Measurements from ENCODE around the gene DNAH10. TPM values are rescaled to one million over a fixed set of nuclear protein-coding genes. Genes with fewer than 3 reads are reported as not detected.

The DNAH10 gene
- polyA plus RNA-seq, 2 of the 4 experiments (the other 2 are of a cell fraction): 0.14 to 0.39 TPM

- no peak for FAIRE-seq
Observed at GRCh38 chr12:123958462-123958861, 196.4 kb downstream of the DNAH10 start.

GRCh38 chr12:123958876-123959275 lies 196.8 kb downstream of the DNAH10 start:
- TF ChIP-seq NR3C1 (IDR thresholded peaks at IDR 0.05): no peak
- TF ChIP-seq FOXS1 (CRISPR knock-in tag; IDR thresholded peaks at IDR 0.05): no peak
- TF ChIP-seq HOXB13 (CRISPR knock-in tag; IDR thresholded peaks at IDR 0.05; ENCODE audit: low read depth): no peak
- TF ChIP-seq EP300 (IDR thresholded peaks at IDR 0.05): no peak
- TF ChIP-seq, protein P1, sequence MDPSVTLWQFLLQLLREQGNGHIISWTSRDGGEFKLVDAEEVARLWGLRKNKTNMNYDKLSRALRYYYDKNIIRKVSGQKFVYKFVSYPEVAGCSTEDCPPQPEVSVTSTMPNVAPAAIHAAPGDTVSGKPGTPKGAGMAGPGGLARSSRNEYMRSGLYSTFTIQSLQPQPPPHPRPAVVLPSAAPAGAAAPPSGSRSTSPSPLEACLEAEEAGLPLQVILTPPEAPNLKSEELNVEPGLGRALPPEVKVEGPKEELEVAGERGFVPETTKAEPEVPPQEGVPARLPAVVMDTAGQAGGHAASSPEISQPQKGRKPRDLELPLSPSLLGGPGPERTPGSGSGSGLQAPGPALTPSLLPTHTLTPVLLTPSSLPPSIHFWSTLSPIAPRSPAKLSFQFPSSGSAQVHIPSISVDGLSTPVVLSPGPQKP (IDR thresholded peaks at IDR 0.05; ENCODE audit: low read depth, low read length): no peak
- no peak for TF ChIP-seq MAFK (IDR thresholded peaks at IDR 0.05; ENCODE audit: partially characterized antibody)
- no peak for TF ChIP-seq BCL3 (IDR thresholded peaks at IDR 0.05)
- TF ChIP-seq, protein P2, sequence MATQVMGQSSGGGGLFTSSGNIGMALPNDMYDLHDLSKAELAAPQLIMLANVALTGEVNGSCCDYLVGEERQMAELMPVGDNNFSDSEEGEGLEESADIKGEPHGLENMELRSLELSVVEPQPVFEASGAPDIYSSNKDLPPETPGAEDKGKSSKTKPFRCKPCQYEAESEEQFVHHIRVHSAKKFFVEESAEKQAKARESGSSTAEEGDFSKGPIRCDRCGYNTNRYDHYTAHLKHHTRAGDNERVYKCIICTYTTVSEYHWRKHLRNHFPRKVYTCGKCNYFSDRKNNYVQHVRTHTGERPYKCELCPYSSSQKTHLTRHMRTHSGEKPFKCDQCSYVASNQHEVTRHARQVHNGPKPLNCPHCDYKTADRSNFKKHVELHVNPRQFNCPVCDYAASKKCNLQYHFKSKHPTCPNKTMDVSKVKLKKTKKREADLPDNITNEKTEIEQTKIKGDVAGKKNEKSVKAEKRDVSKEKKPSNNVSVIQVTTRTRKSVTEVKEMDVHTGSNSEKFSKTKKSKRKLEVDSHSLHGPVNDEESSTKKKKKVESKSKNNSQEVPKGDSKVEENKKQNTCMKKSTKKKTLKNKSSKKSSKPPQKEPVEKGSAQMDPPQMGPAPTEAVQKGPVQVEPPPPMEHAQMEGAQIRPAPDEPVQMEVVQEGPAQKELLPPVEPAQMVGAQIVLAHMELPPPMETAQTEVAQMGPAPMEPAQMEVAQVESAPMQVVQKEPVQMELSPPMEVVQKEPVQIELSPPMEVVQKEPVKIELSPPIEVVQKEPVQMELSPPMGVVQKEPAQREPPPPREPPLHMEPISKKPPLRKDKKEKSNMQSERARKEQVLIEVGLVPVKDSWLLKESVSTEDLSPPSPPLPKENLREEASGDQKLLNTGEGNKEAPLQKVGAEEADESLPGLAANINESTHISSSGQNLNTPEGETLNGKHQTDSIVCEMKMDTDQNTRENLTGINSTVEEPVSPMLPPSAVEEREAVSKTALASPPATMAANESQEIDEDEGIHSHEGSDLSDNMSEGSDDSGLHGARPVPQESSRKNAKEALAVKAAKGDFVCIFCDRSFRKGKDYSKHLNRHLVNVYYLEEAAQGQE (IDR thresholded peaks at IDR 0.05): no peak
- TF ChIP-seq, protein P3, sequence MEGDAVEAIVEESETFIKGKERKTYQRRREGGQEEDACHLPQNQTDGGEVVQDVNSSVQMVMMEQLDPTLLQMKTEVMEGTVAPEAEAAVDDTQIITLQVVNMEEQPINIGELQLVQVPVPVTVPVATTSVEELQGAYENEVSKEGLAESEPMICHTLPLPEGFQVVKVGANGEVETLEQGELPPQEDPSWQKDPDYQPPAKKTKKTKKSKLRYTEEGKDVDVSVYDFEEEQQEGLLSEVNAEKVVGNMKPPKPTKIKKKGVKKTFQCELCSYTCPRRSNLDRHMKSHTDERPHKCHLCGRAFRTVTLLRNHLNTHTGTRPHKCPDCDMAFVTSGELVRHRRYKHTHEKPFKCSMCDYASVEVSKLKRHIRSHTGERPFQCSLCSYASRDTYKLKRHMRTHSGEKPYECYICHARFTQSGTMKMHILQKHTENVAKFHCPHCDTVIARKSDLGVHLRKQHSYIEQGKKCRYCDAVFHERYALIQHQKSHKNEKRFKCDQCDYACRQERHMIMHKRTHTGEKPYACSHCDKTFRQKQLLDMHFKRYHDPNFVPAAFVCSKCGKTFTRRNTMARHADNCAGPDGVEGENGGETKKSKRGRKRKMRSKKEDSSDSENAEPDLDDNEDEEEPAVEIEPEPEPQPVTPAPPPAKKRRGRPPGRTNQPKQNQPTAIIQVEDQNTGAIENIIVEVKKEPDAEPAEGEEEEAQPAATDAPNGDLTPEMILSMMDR (IDR thresholded peaks at IDR 0.05): no peak
- ChIA-PET CTCF (interaction anchor here (0.8 kb wide), 2 partner anchors 9 to 25 kb away, joined by 3 read pairs; no protein-coding TSS in a partner anchor), POLR2A (no interaction called here)
- Histone ChIP-seq H3K4me1 (no peaks in the 10 kb centered on the region), H3K4me3 (no peak overlapping the region), H3K4me2 (no peak overlapping the region), H3K27ac (no peak overlapping the region), H3K9me3 (no peaks in the 10 kb centered on the region)
- DNase-seq (ENCODE audit: low read depth in 1 of 2, low spot score in 1 of 2) (no peak), FAIRE-seq (no peak), ATAC-seq (no peak)
- 90% methylated on average over 9 of the region's 9 CpGs for WGBS (ENCODE audit: missing lambda C conversion rate)

More at GRCh38 chr12:123958462-123958861, 196.4 kb downstream of the DNAH10 start:
- H3K4me2 ChIP-seq: no peak overlapping the region
- DNase-seq (ENCODE audit: low read depth in 1 of 2, low spot score in 1 of 2): no peak
- no peaks in the 10 kb centered on the region for H3K4me1 ChIP-seq
- H3K4me3 ChIP-seq: no peak overlapping the region
- POLR2A ChIA-PET: no interaction called here
- CTCF ChIA-PET: interaction anchor here (0.8 kb wide), 2 partner anchors 10 to 25 kb away, joined by 3 read pairs; no protein-coding TSS in a partner anchor
- WGBS (ENCODE audit: missing lambda C conversion rate): 91% methylated on average over 8 of the region's 8 CpGs
- no peaks in the 10 kb centered on the region for H3K9me3 ChIP-seq
- no peak overlapping the region for H3K27ac ChIP-seq
- no peak for ATAC-seq
- TF ChIP-seq RAD21 (conservative IDR thresholded peaks at IDR 0.05 in 1 of 2, IDR thresholded peaks at IDR 0.05 in 1 of 2) (no peak), HDAC2 (IDR thresholded peaks at IDR 0.05) (no peak), EHF (CRISPR knock-in tag; IDR thresholded peaks at IDR 0.05) (no peak), SMC3 (IDR thresholded peaks at IDR 0.05) (no peak), JUN (IDR thresholded peaks at IDR 0.05) (no peak), CBX8 (IDR thresholded peaks at IDR 0.05) (no peak), ZNF302 (CRISPR knock-in tag; IDR thresholded peaks at IDR 0.05) (no peak), CHD4 (IDR thresholded peaks at IDR 0.05; ENCODE audit: borderline replicate concordance) (no peak), MYC (IDR thresholded peaks at IDR 0.05; ENCODE audit: borderline replicate concordance, low read length) (no peak), KDM5A (IDR thresholded peaks at IDR 0.05) (no peak), TFCP2L1 (CRISPR knock-in tag; IDR thresholded peaks at IDR 0.05) (no peak), RCOR1 (IDR thresholded peaks at IDR 0.05; ENCODE audit: low read depth, low read length) (no peak), MAZ (IDR thresholded peaks at IDR 0.05; ENCODE audit: borderline replicate concordance, low read depth, low read length) (no peak), NFE2L2 (conservative IDR thresholded peaks at IDR 0.05; ENCODE audit: low read length) (no peak), RFX5 (IDR thresholded peaks at IDR 0.05) (no peak), NPAS2 (CRISPR knock-in tag; IDR thresholded peaks at IDR 0.05; ENCODE audit: borderline replicate concordance) (no peak), RNF2 (IDR thresholded peaks at IDR 0.05; ENCODE audit: borderline replicate concordance, low read depth) (no peak), ESRRA (IDR thresholded peaks at IDR 0.05; ENCODE audit: borderline replicate concordance, low read length) (no peak)
- TF ChIP-seq, protein P4, sequence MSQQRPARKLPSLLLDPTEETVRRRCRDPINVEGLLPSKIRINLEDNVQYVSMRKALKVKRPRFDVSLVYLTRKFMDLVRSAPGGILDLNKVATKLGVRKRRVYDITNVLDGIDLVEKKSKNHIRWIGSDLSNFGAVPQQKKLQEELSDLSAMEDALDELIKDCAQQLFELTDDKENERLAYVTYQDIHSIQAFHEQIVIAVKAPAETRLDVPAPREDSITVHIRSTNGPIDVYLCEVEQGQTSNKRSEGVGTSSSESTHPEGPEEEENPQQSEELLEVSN (IDR thresholded peaks at IDR 0.05; ENCODE audit: borderline replicate concordance, low read depth): no peak
- TF ChIP-seq, protein P3 (IDR thresholded peaks at IDR 0.05): no peak
